Caco-2 (cell line): Measurements from ENCODE around the gene C1orf159. TPM values are rescaled to one million over a fixed set of nuclear protein-coding genes. Genes with fewer than 3 reads are reported as not detected.

Source experiments
- BruUV-seq: library from RNA; stranded (reverse); fragments of 400-500 nt; replicated peaks from 2 replicates; lab custom pipeline; 2021; lab: Mats Ljungman, UMichigan
- CTCF ChIA-PET: fragments of 300-600 bp; sonication (Branson Sonifier 250); formaldehyde crosslinking; loops from one replicate; lab custom pipeline; 2022; ENCODE audit warnings: antibody characterized with exemption; lab: Charles Lee
- POLR2A ChIA-PET: fragments of 300-600 bp; sonication (Branson Sonifier 250); formaldehyde crosslinking; loops from one replicate; lab custom pipeline; 2022; ENCODE audit warnings: antibody characterized with exemption; lab: Charles Lee
- DNase-seq, 2 experiments: peaks; one replicate each; pipeline versions ENCODE4 v3.0.0 to v3.0.0-alpha.2; 2020 to 2022
- H3K27me3 ChIP-seq: replicated peaks from 2 replicates; pipeline ENCODE4 v1.6.0; 2011; ENCODE audit warnings: low read length; ENCODE audit not compliant: control insufficient read depth, insufficient read depth
- H3K36me3 ChIP-seq: 2 replicates; pipeline ENCODE4 v1.5.1; 2011; ENCODE audit warnings: low read length; ENCODE audit not compliant: control insufficient read depth, insufficient read depth
- H3K4me1 ChIP-seq: fragments of 250-450 bp; sonication (Bioruptor Pico); 2 replicates; pipeline ENCODE4 v1.5.1; 2020; ENCODE audit warnings: mild to moderate bottlenecking
- H3K4me3 ChIP-seq: 2 replicates; pipeline ENCODE4 v1.5.1; 2011; ENCODE audit warnings: low read depth, mild to moderate bottlenecking, control low read depth, low read length
- H3K9me3 ChIP-seq: fragments of 250-450 bp; sonication (Bioruptor Pico); 2 replicates; pipeline ENCODE4 v1.5.1; 2020; ENCODE audit warnings: mild to moderate bottlenecking, moderate library complexity
- H3K27ac Mint-ChIP-seq: one replicate; pipeline ENCODE4 v1.8.0; 2022; ENCODE audit warnings: mixed read lengths; ENCODE audit not compliant: unreplicated experiment
- H3K27me3 Mint-ChIP-seq: one replicate; pipeline ENCODE4 v1.8.0; 2022; ENCODE audit warnings: mixed read lengths; ENCODE audit not compliant: insufficient read depth, unreplicated experiment
- H3K36me3 Mint-ChIP-seq: one replicate; pipeline ENCODE4 v1.8.0; 2022; ENCODE audit warnings: mild to moderate bottlenecking, mixed read lengths; ENCODE audit not compliant: insufficient read depth, unreplicated experiment
- H3K4me1 Mint-ChIP-seq: one replicate; pipeline ENCODE4 v1.8.0; 2022; ENCODE audit warnings: low read depth, mixed read lengths; ENCODE audit not compliant: unreplicated experiment
- H3K4me3 Mint-ChIP-seq: one replicate; pipeline ENCODE4 v1.8.0; 2022; ENCODE audit warnings: mild to moderate bottlenecking, moderate library complexity, mixed read lengths; ENCODE audit not compliant: unreplicated experiment
- H3K9me3 Mint-ChIP-seq: one replicate; pipeline ENCODE4 v1.8.0; 2022; ENCODE audit warnings: mixed read lengths; ENCODE audit not compliant: unreplicated experiment
- CTCF ChIP-seq, 2 experiments: fragments of 200-600 bp in 1 of 2; IDR thresholded peaks; 1 replicate in 1 of 2; 2 replicates in 1 of 2; pipeline versions ENCODE4 v1.5.1 to v1.8.0; 2011 to 2022; ENCODE audit warnings: antibody characterized with exemption in 1 of 2, control low read depth in 1 of 2, inconsistent platforms in 1 of 2, low read depth in 1 of 2, low read length in 1 of 2, mild to moderate bottlenecking in 1 of 2, moderate library complexity in 1 of 2; ENCODE audit not compliant: insufficient read depth in 1 of 2, severe bottlenecking in 1 of 2, unreplicated experiment in 1 of 2
- intact Hi-C: fragments of 100-400 bp; cut with micrococcal nuclease; formaldehyde crosslinking; loops from one replicate; pipeline ENCODE4 v1.10.0; 2022; ENCODE audit not compliant: unreplicated experiment
- total RNA-seq: library from RNA; stranded (reverse); gene quantifications from 2 replicates; pipeline ENCODE4 v1.2.3, GENCODE V29; 2022

C1orf159 gene
- total RNA-seq, 1 experiment from 2014 or later = 12.9 TPM

GRCh38 chr1:1130206-1131120, 14.6 kb upstream of the C1orf159 start:
- Histone ChIP-seq H3K36me3 (no peaks in the 10 kb centered on the region), H3K4me3 (no peak overlapping the region), H3K4me1 (peaks cover 33% of the 10 kb centered on the region), H3K27me3 (no peaks in the 10 kb centered on the region), H3K9me3 (no peaks in the 10 kb centered on the region)
- POLR2A ChIA-PET = no interaction called here
- Mint-ChIP-seq H3K27me3 (no peaks in the 10 kb centered on the region), H3K27ac (no peak overlapping the region), H3K4me3 (no peak overlapping the region), H3K36me3 (no peaks in the 10 kb centered on the region), H3K9me3 (no peaks in the 10 kb centered on the region), H3K4me1 (peaks cover 2% of the 10 kb centered on the region)
- no peak for TF ChIP-seq CTCF (IDR thresholded peaks at IDR 0.05; ENCODE audit: insufficient read depth in 1 of 2, low read depth in 1 of 2, low read length in 1 of 2, severe bottlenecking in 1 of 2, unreplicated experiment in 1 of 2)
- no peak for DNase-seq
- CTCF ChIA-PET = no interaction called here
- intact Hi-C loops = no loop called here
- BruUV-seq = no TSS peak

DNA sequence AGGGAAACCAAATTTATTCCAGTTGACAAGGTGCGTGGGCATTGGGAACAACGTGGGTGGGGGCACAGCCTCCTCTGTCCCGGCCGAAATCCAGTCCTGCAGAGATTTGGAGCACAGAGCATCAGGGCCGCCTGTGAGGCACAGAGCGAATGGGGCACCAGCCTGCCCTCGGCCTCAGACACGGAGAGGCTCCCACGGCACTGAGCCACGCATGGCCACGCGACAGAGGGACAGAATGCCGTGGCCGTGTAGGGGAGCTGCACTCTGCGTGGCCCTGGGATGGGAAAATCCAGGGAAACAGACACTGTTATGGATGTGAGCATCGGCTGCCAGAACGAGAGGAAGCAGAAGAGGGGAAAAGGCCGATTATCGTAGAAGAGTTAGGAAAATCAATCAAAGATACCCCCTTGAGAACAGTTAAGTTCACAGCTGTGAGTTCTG, 13.5 kb upstream of the C1orf159 start:
- Mint-ChIP-seq H3K9me3 (no peaks in the 10 kb centered on the region), H3K27me3 (no peaks in the 10 kb centered on the region), H3K27ac (no peak overlapping the region), H3K36me3 (peaks cover 9% of the 10 kb centered on the region), H3K4me3 (no peak overlapping the region), H3K4me1 (peaks cover 9% of the 10 kb centered on the region)
- no peak for DNase-seq
- Histone ChIP-seq H3K27me3 (no peaks in the 10 kb centered on the region), H3K36me3 (no peaks in the 10 kb centered on the region), H3K9me3 (no peaks in the 10 kb centered on the region), H3K4me1 (peaks cover 43% of the 10 kb centered on the region), H3K4me3 (no peak overlapping the region)
- no TSS peak for BruUV-seq
- TF ChIP-seq CTCF (IDR thresholded peaks at IDR 0.05; ENCODE audit: insufficient read depth in 1 of 2, low read depth in 1 of 2, low read length in 1 of 2, severe bottlenecking in 1 of 2, unreplicated experiment in 1 of 2) = no peak
- ChIA-PET CTCF (no interaction called here), POLR2A (no interaction called here)
- intact Hi-C loops = no loop called here

DNA sequence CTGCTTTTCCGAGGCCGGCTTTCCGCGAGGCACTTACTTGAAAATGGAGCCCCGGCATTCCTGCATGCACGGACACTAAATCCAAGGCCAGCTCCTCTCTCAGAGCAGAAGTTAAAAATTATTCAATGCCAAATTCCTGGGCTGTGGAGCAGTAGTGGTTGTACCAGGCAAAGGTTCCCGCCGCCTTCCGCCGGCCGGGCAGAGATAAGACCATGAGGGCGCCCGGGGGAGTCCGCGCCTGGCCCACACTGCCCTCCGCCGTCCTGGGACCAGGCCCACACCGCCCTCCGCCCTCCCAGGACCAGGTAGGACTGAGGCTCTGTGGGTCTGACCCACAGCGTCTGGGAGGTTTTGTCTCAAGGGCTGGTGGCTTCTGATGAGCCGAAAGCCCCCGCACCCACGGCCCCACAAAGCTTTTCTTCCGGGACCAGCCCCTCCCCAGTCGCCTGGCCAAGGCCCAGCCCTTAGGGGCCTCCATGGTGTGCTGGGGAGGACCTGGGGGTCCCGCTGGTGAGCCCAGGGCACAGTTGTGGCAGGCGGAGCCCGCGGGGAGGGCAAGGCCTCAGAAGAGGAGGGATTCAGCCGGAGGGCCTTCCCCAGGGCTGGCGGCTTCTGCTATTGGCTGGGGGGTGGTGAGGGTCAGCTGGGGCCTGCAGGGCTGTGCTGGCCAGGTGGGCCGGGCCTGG, 12.7 kb upstream of the C1orf159 start:
- Mint-ChIP-seq H3K27ac (peak overlapping the region; percentile 80), H3K4me3 (peak overlapping the region; percentile 68), H3K36me3 (peaks cover 12% of the 10 kb centered on the region), H3K9me3 (no peaks in the 10 kb centered on the region), H3K27me3 (no peaks in the 10 kb centered on the region), H3K4me1 (peaks cover 12% of the 10 kb centered on the region)
- no peak for TF ChIP-seq CTCF (IDR thresholded peaks at IDR 0.05; ENCODE audit: insufficient read depth in 1 of 2, low read depth in 1 of 2, low read length in 1 of 2, severe bottlenecking in 1 of 2, unreplicated experiment in 1 of 2)
- CTCF ChIA-PET = no interaction called here
- peaks cover 48% of the 10 kb centered on the region for H3K4me1 ChIP-seq
- no peaks in the 10 kb centered on the region for H3K9me3 ChIP-seq
- H3K27me3 ChIP-seq = no peaks in the 10 kb centered on the region
- intact Hi-C loops = no loop called here
- BruUV-seq = TSS peak; percentile 24
- POLR2A ChIA-PET = interaction anchor here (0.8 kb wide), 1 partner anchor 34 kb away, joined by 3 read pairs; no protein-coding TSS in a partner anchor
- peak; percentile 35 to 58 for DNase-seq
- H3K36me3 ChIP-seq = no peaks in the 10 kb centered on the region
- H3K4me3 ChIP-seq = peak overlapping the region; percentile 30
